NCI-H1436 treated with DMSO at 0.1 percent for 48 hours (cell line): ENCODE results near the gene SRP72.
"Not testable (repeated sequence)": the region's sequence is repeated elsewhere in the genome, so short reads cannot be mapped to it uniquely, and the experiment has no call there.

Experiments used
- DNase-seq: peaks from one replicate; lab custom pipeline; 2025; lab: John Stamatoyannopoulos, UW

The SRP72 gene

GRCh38 chr4:56467284-56468096 lies at the start of gene SRP72:
SRP72 (plus strand) TSS chr4:56467617; CDS start chr4:56467636, 19 bp downstream.
- DNase-seq = peak; percentile 55

GRCh38 chr4:56424176-56424575 lies 43.2 kb upstream of the SRP72 start:
- DNase-seq = no peak

GRCh38 chr4:56424697-56425514 lies 42.5 kb upstream of the SRP72 start:
- no peak for DNase-seq

- DNase-seq = no peak
These were observed 41.9 kb upstream of the SRP72 start for GRCh38 chr4:56425518-56425917.

GRCh38 chr4:56426273-56426672 lies 41.1 kb upstream of the SRP72 start:
- DNase-seq = no peak

GRCh38 chr4:56427179-56427578 lies 40.2 kb upstream of the SRP72 start:
- DNase-seq = no peak

- no peak for DNase-seq
These were observed 37.2 kb upstream of the SRP72 start for GRCh38 chr4:56430203-56430602.

GRCh38 chr4:56433280-56433679 lies 34.1 kb upstream of the SRP72 start:
- DNase-seq = no peak

- DNase-seq = peak; percentile 3
These were observed 32.7 kb upstream of the SRP72 start for GRCh38 chr4:56434599-56435139.

- peak; percentile 77 for DNase-seq
These were observed 32.1 kb upstream of the SRP72 start, which contains the start of gene PPAT for GRCh38 chr4:56435140-56435926. PPAT (minus strand) TSS chr4:56435615; CDS start chr4:56435477, 138 bp downstream.

- DNase-seq = no peak
These were observed 28.7 kb upstream of the SRP72 start for GRCh38 chr4:56438766-56439165.

GRCh38 chr4:56440983-56441382 lies 26.4 kb upstream of the SRP72 start:
- no peak for DNase-seq

- no peak for DNase-seq
These were observed 22.7 kb upstream of the SRP72 start for GRCh38 chr4:56444719-56445118.

- no peak for DNase-seq
These were observed 21.7 kb upstream of the SRP72 start for GRCh38 chr4:56445699-56446098.

GRCh38 chr4:56448301-56448700 lies 19.1 kb upstream of the SRP72 start:
- no peak for DNase-seq

GRCh38 chr4:56449475-56449874 lies 17.9 kb upstream of the SRP72 start:
- DNase-seq = not testable (repeated sequence)

GRCh38 chr4:56450342-56450741 lies 17.1 kb upstream of the SRP72 start:
- no peak for DNase-seq

GRCh38 chr4:56460085-56460484 lies 7.3 kb upstream of the SRP72 start:
- no peak for DNase-seq

- no peak for DNase-seq
These were observed 5.3 kb upstream of the SRP72 start for GRCh38 chr4:56462157-56462556.

- no peak for DNase-seq
These were observed 3.7 kb upstream of the SRP72 start for GRCh38 chr4:56463711-56464110.

GRCh38 chr4:56464581-56464980 lies 2.8 kb upstream of the SRP72 start:
- DNase-seq = no peak
